Fibroblast of lung (primary cell): ENCODE measurements around the gene LOXHD1. TPM values are rescaled to one million over a fixed set of nuclear protein-coding genes. Genes with fewer than 3 reads are reported as not detected.

ENCODE experiments used
- DNase-seq, 2 donors: peaks; one replicate each; pipeline versions ENCODE4 v3.0.0 to v3.0.0-alpha.2; 2010; ENCODE audit warnings: low read depth in 2 of 2
- H2AFZ ChIP-seq: 2 replicates; pipeline ENCODE4 v1.5.1; 2012; ENCODE audit warnings: low read length, control low read depth, inconsistent platforms
- H3K27ac ChIP-seq: 2 replicates; pipeline ENCODE4 v1.5.1; 2011; ENCODE audit warnings: low read length, control low read depth; ENCODE audit not compliant: insufficient read depth
- H3K27me3 ChIP-seq: 2 replicates; pipeline ENCODE4 v1.5.1; 2011; ENCODE audit warnings: mild to moderate bottlenecking, low read length; ENCODE audit not compliant: control insufficient read depth, insufficient read depth
- H3K36me3 ChIP-seq: 2 replicates; pipeline ENCODE4 v1.5.1; 2011; ENCODE audit warnings: low read length; ENCODE audit not compliant: control insufficient read depth, insufficient read depth
- H3K4me1 ChIP-seq: 2 replicates; pipeline ENCODE4 v1.5.1; 2011; ENCODE audit warnings: low read length; ENCODE audit not compliant: control insufficient read depth, insufficient read depth; ENCODE audit errors: extremely low read depth
- H3K4me2 ChIP-seq: 2 replicates; pipeline ENCODE4 v1.5.1; 2011; ENCODE audit warnings: low read length, control low read depth; ENCODE audit not compliant: insufficient read depth; ENCODE audit errors: extremely low read depth
- H3K4me3 ChIP-seq, 4 experiments: fragments of 200-600 bp in 1 of 4; sonication (generic) in 1 of 4; replicated peaks in 1 of 4; 2 replicates each; pipeline ENCODE4 v1.5.1; 2011 to 2016; ENCODE audit warnings: low read length in 4 of 4, low read depth in 3 of 4, mild to moderate bottlenecking in 3 of 4, control low read depth in 2 of 4, inconsistent platforms in 1 of 4, mixed read lengths in 1 of 4; ENCODE audit not compliant: insufficient read depth in 1 of 4; ENCODE audit errors: control extremely low read depth in 1 of 4
- H3K79me2 ChIP-seq: 2 replicates; pipeline ENCODE4 v1.5.1; 2012; ENCODE audit warnings: mild to moderate bottlenecking, low read length, inconsistent platforms; ENCODE audit not compliant: control insufficient read depth, insufficient read depth
- H3K9ac ChIP-seq: 2 replicates; pipeline ENCODE4 v1.5.1; 2011; ENCODE audit warnings: mild to moderate bottlenecking, low read length, control low read depth; ENCODE audit not compliant: insufficient read depth
- H3K9me3 ChIP-seq: 2 replicates; pipeline ENCODE4 v1.5.1; 2012; ENCODE audit warnings: low read depth, low read length; ENCODE audit not compliant: control insufficient read depth, insufficient read depth
- H4K20me1 ChIP-seq: 2 replicates; pipeline ENCODE4 v1.5.1; 2011; ENCODE audit warnings: low read length; ENCODE audit not compliant: control insufficient read depth, insufficient read depth; ENCODE audit errors: extremely low read depth
- EZH2 ChIP-seq: IDR thresholded peaks from 2 replicates; pipeline ENCODE4 v1.5.1; 2012; ENCODE audit warnings: low read length, control low read depth, mild to moderate bottlenecking; ENCODE audit errors: missing control alignments
- polyA plus RNA-seq, 2 donors: library from polyadenylated mRNA; depleted of rRNA in 1 of 2; stranded (reverse) in 1 of 2; unstranded in 1 of 2; fragments of >200 nt; gene quantifications; 2 replicates each; pipeline ENCODE4 v1.2.1, GENCODE V29; 2011 to 2012; ENCODE audit warnings: missing spikeins in 1 of 2
- total RNA-seq: library from RNA; depleted of rRNA; stranded (reverse); fragments of >200 nt; gene quantifications from 2 replicates; pipeline ENCODE4 v1.2.1, GENCODE V29; 2014
- TF ChIP-seq, protein P1 (sequence below), 2 donors: IDR thresholded peaks in 1 of 2; conservative IDR thresholded peaks in 1 of 2; 1 replicate in 1 of 2; 2 replicates in 1 of 2; pipeline ENCODE4 v1.5.1; 2011 to 2012; ENCODE audit warnings: low read length in 2 of 2, control low read depth in 1 of 2, inconsistent platforms in 1 of 2, low read depth in 1 of 2, mild to moderate bottlenecking in 1 of 2

LOXHD1 gene
- total and polyA plus RNA-seq, 2 donors (not counting 1 experiment from before 2014, with no cell fraction given), result not detected

DNA sequence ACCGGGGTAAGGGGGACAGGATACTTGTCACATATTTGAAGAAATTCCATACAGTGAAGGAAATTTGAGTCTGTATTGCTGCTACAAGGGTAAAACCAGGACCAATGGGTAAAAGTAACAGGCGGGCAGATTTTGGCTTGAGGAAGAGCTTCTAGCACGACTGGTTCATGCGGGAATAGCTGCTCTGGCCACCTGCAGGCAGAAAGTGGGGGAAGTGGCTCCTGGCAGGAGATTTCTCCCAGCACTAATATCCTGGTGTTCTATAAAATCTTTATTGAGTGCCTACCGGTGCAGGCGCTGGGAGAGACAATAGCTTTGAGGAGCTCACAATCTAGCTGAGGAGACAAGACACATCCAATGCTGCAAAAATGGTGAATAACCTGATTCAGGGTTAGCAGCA, 198.5 kb downstream of the LOXHD1 start:
- no peaks in the 10 kb centered on the region for H3K4me1 ChIP-seq
- no peaks in the 10 kb centered on the region for H4K20me1 ChIP-seq
- H3K4me2 ChIP-seq, result no peak overlapping the region
- no peak for TF ChIP-seq EZH2
- TF ChIP-seq, protein P1, sequence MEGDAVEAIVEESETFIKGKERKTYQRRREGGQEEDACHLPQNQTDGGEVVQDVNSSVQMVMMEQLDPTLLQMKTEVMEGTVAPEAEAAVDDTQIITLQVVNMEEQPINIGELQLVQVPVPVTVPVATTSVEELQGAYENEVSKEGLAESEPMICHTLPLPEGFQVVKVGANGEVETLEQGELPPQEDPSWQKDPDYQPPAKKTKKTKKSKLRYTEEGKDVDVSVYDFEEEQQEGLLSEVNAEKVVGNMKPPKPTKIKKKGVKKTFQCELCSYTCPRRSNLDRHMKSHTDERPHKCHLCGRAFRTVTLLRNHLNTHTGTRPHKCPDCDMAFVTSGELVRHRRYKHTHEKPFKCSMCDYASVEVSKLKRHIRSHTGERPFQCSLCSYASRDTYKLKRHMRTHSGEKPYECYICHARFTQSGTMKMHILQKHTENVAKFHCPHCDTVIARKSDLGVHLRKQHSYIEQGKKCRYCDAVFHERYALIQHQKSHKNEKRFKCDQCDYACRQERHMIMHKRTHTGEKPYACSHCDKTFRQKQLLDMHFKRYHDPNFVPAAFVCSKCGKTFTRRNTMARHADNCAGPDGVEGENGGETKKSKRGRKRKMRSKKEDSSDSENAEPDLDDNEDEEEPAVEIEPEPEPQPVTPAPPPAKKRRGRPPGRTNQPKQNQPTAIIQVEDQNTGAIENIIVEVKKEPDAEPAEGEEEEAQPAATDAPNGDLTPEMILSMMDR (conservative IDR thresholded peaks at IDR 0.05 in 1 of 2, IDR thresholded peaks at IDR 0.05 in 1 of 2; ENCODE audit: low read depth in 1 of 2, low read length in 2 of 2), result no peak
- H3K27ac ChIP-seq, result no peak overlapping the region
- no peaks in the 10 kb centered on the region for H3K27me3 ChIP-seq
- H3K9me3 ChIP-seq, result no peaks in the 10 kb centered on the region
- H3K79me2 ChIP-seq, result no peaks in the 10 kb centered on the region
- H2AFZ ChIP-seq, result no peak overlapping the region
- no peak for DNase-seq
- H3K9ac ChIP-seq, result no peak overlapping the region
- no peak overlapping the region for H3K4me3 ChIP-seq
- H3K36me3 ChIP-seq, result no peaks in the 10 kb centered on the region

DNA sequence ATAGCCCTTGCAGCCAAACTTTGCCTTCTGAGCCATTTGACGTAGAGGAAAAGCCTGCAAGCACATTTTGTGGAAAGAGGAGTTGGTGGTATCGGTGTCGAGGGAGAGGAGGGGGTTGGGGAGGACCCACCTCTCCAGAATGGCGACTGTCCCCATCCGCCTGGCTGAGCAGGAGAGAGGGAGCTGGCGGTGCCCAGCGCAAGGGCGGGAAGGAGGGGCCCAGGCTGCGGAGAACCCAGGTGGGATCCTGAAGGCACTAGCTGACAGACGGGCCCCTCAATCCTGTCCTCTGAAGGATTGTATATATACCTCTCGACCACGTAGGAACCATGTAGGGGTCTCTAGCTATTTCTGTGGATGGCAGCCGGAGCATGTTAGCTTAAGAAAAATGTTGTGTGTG, 200.3 kb downstream of the LOXHD1 start:
- H3K9me3 ChIP-seq, result no peaks in the 10 kb centered on the region
- TF ChIP-seq, protein P1 (conservative IDR thresholded peaks at IDR 0.05 in 1 of 2, IDR thresholded peaks at IDR 0.05 in 1 of 2; ENCODE audit: low read depth in 1 of 2, low read length in 2 of 2), result no peak
- TF ChIP-seq EZH2, result no peak
- H3K9ac ChIP-seq, result no peak overlapping the region
- H3K36me3 ChIP-seq, result no peaks in the 10 kb centered on the region
- H2AFZ ChIP-seq, result no peak overlapping the region
- no peaks in the 10 kb centered on the region for H3K27me3 ChIP-seq
- no peak overlapping the region for H3K4me2 ChIP-seq
- no peaks in the 10 kb centered on the region for H3K79me2 ChIP-seq
- no peaks in the 10 kb centered on the region for H4K20me1 ChIP-seq
- DNase-seq, result no peak
- H3K4me1 ChIP-seq, result no peaks in the 10 kb centered on the region
- no peak overlapping the region for H3K27ac ChIP-seq
- H3K4me3 ChIP-seq, result no peak overlapping the region

DNA sequence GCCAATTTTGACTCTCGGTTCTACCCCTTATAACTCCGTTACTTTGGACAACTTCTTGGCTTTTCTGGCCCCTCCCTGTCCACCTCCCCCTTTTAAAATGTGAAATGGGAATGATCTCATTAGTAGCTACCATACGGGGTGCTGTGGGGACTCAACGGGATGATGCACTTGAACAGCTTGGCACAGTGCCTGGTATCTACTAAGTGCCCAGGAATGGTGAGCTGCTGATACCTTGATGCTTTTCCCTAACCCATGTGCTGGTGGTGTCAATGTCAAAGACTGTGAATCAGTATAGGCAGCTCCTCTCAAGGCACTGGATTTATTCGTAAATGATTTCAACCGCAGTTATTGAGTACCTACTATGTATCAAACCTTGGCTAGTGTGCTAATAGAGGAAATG, 204.2 kb downstream of the LOXHD1 start:
- H3K4me1 ChIP-seq, result no peaks in the 10 kb centered on the region
- H4K20me1 ChIP-seq, result no peaks in the 10 kb centered on the region
- TF ChIP-seq, protein P1 (conservative IDR thresholded peaks at IDR 0.05 in 1 of 2, IDR thresholded peaks at IDR 0.05 in 1 of 2; ENCODE audit: low read depth in 1 of 2, low read length in 2 of 2), result no peak
- TF ChIP-seq EZH2, result no peak
- DNase-seq, result peak in 1 of 2 donors; percentile 54
- no peaks in the 10 kb centered on the region for H3K36me3 ChIP-seq
- H2AFZ ChIP-seq, result no peak overlapping the region
- no peaks in the 10 kb centered on the region for H3K79me2 ChIP-seq
- no peak overlapping the region for H3K4me2 ChIP-seq
- H3K4me3 ChIP-seq, result no peak overlapping the region
- H3K27me3 ChIP-seq, result no peaks in the 10 kb centered on the region
- no peak overlapping the region for H3K9ac ChIP-seq
- no peaks in the 10 kb centered on the region for H3K9me3 ChIP-seq
- H3K27ac ChIP-seq, result no peak overlapping the region
